GM18511 (cell line): ENCODE data around the gene LZTS3.

Experiments
- ATAC-seq: cut with Tn5 transposase; IDR thresholded peaks from one replicate; pipeline ENCODE4 v1.9.1; 2021; ENCODE audit warnings: mild to moderate bottlenecking, moderate library complexity; ENCODE audit not compliant: unreplicated experiment

LZTS3 gene

GRCh38 chr20:3115190-3116107 lies 57.9 kb downstream of the LZTS3 start:
- no peak for ATAC-seq
